HG03342 (cell line): ENCODE data around the gene SLC35E1.

Experiments
- ATAC-seq: cut with Tn5 transposase; IDR thresholded peaks from one replicate; pipeline ENCODE4 v1.9.1; 2021; ENCODE audit warnings: mild to moderate bottlenecking, moderate library complexity; ENCODE audit not compliant: unreplicated experiment

Gene SLC35E1

DNA sequence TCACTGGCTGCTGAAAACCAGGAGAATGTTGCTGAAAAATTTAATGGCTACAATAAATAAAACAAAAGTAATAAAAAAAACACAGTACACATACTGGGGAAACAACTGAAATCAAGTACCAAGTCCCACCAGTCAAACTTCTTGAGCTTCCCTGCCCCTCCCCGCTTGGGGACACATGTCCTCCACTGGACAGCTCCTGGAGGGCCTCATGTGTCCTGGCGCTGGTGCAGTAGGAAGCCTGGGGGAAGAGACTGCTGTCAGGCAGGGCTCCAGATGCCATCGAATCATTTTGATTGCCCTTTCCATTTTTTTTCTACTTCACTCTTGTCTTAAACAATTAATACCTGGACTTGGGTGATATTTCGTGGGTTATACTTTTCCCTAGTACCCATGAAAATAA, 26.6 kb upstream of the SLC35E1 start:
- no peak for ATAC-seq

DNA sequence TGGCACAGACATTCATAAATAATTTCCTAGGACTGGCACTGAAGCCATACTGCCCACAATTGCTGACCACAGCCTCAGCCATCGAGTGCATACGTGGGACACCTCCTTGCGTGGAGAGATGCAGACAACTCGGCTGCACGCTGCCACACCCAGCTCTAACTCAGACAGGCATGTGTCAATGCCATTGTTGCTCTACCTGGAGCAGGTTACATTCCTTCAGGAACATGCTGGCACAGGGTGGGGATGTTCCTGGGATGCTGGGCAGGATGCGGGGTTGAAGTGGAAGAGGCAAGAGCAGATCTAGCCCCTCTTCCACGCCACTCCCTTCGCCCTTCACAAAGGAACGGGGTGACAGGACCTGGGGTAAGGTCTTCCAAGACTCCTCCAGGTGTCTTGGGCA, 24.2 kb upstream of the SLC35E1 start:
- ATAC-seq, result no peak

DNA sequence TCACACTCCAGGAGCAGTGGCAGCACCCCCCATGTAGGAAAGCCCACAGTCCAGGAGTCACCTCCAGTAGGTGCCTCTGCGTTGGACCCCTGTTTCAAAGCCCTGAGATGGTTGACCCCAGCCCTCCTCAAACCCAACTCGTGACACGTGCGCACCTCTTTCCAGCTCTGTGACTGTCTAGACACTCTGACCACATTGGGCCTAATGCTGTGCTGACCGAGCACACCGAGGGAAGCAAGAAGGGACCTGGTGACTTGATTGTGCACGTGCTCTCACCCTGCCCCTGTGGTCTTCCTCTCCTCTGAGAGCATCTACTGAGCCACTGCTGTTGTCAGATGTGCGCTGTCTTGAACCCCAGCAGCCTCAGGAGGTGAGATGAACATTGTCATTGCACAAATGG, 22.9 kb upstream of the SLC35E1 start:
- ATAC-seq, result no peak

DNA sequence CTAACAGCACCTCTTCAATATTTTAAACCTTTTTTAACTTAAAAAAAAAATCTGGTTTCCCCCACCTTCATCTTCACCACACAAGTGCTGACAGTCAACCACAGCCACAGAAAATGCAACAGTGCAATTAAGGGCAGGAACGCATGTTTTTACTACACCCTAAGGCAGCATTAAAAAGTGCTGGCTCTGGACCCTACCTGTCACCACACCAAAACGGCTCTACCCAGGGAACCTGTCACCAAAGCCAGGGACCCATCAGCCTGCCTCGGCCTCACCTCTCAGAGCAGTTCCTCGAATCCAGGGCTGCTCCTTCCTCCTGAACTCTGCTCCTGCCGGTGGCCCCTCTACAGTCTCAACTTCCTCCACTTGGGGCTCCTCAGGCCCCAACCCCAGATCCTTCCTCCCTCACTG, 22.5 kb upstream of the SLC35E1 start:
- ATAC-seq, result no peak

DNA sequence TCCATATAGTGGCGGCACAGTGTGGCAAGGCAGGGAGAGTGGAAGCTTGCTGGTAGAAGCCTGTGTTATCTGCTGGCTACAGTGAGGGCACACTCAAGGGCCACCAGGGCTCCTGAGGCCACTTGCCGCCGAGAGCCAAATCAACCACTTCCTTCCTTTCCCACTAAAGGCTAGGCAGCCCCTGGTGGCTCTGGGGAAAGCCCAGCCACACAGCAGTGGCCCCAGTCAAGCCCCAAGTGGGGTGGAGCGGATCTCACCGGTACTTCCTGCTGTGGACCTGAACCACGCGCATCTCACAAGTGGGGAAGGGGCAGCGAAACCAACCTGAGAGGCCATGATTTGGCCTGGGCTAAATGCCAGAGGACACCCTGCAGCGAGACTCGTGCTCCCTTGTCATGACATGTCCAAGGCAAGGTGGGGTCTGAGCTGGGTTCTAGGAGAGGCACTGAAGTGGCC, 21.9 kb upstream of the SLC35E1 start:
- ATAC-seq, result no peak

DNA sequence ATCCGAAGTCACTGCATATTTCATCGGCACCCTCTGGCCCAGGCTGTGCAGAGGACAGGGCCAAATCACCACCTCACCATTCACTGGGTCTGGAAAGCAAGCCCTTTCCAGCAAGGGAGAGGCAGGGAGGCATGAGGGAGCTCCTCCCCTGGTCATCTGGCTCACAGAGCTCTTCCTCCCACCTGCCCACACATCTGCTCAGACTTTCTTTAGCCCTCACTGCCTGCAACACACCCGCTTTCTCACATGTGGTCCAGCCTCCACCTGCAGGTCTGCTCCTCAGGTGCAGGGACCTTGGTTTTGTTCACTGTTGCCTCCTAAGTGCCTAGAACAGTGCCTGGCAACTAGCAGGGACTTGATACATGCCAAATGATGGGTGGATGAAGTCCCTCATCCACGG, 21.0 kb upstream of the SLC35E1 start:
- ATAC-seq, result no peak

DNA sequence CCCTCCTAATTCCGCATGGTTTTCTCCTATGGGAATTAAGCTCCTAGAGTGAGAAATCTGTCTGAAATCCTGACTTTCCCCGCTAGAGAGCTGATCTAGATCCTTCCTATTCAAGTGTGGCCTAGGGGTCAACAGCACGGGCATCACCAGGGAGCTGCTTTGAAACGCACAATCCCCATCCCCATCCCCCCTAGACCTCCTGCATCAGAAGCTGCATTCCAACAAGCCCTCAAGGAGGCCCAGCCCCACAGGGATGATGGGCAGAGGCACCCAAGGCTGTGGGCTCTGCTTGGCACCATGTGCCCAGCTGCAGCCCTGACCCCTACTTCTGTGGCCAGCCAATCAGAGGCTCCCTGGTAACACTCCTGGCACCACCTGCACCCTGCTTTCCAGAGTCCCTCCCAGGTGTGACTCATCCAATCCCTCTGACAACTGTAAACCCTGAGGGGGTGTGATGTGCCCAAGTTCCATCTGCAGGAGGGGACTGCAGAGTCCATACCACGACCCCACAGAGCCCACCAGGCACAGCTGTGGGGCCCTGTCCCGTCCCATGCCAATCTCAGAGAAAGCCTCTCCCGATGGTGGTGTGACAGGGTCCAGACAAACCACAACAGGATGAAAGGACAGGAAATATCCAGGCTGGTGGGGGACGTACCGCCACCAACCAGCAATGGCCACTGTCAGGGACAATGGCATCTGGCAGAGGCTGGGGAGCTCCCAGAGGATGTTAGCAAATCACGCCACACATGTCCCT, 19.8 kb upstream of the SLC35E1 start:
- no peak for ATAC-seq

DNA sequence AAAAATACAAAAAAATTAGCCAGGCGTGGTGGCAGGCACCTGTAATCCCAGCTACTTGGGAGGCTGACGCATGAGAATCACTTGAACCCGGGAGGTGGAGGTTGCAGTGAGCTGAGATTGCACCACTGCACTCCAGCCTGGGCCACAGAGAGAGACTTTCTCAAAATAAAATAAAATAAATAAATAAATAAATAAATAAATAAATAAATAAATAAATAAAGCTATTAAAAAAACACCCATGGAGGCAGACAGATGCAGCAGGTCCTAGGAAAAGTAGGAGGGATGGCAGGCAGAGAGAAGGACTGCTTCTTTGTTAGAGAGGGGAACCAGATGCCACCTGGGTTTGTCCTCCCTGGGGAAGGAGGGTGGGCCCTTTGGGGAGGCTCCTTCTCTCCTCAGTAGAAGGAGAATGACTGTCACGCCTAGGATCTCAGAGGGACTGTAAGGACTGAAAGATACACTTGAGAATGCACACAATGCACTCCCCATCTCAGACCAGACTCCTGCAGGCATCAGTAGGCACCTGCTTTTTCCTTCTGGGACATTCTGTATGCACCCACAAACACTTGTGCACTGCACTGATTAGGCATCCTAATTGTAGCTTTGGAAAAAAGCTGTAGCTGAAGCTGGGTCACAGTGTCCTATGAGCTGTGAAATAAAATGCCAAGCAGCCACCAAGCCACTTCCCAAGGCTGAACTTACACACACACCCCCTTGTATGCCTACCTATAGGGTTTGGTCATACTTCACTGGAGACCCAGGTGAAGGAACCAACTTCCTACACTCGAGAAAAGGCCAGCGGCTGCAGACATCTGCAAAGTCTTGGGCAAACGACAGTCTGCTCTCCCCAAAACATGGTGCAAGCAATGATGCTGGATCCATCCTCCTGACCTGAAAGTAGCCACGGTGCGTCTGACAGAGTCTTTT, 18.9 kb upstream of the SLC35E1 start:
- ATAC-seq, result no peak

DNA sequence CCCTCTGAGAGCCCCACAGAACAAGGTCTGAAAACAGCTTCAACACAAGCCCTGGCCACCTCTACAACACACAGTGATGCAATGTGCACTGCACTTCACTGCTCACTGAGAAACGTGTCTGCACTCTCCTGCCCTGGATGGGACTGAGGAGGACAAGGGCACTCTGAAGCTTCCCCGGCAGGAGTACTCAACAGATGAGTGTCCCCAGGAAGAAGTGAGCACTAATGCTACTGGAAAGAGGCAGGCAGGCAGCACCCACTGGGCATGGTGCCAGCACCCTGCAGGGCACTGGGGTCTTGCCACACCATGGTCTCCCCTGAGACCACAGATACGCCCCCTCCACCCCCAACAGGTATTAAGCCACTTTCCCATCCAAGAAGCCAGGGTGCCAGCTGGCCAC, 17.7 kb upstream of the SLC35E1 start:
- ATAC-seq, result no peak

DNA sequence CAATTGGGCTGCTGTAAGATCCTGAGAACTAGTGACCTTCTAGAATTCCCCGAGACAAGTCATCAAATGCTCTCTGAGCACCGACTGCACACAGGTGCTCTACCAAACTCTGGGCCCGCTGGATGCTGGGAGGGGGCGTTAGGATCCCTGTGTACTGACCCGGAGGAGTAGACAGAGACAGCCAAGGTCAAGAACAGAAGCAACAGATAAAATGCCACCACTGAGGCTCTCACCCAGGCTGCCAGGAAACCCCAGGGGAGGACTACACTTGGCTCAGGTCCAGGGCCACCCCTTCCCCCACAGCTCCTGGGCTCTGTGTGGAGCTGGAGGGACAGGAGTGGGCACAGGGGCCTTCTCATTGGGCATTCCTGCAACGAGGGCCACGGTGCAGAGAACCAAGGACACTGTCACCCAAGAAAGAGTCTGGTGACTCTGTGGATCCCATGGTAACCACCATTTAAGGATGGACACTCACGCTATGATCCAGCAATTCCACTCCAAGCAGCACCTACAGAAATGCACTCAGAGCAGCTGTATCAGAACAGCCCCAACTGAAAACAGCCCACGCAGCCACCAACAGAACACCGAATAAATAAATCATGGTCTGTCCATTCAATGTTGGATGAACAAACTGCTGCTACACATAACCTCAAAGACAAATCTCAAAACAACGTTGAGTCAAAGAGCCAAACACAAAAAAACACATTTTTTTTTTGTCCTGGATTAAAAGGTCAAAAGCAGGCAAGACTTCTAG, 16.8 kb upstream of the SLC35E1 start:
- ATAC-seq, result no peak

DNA sequence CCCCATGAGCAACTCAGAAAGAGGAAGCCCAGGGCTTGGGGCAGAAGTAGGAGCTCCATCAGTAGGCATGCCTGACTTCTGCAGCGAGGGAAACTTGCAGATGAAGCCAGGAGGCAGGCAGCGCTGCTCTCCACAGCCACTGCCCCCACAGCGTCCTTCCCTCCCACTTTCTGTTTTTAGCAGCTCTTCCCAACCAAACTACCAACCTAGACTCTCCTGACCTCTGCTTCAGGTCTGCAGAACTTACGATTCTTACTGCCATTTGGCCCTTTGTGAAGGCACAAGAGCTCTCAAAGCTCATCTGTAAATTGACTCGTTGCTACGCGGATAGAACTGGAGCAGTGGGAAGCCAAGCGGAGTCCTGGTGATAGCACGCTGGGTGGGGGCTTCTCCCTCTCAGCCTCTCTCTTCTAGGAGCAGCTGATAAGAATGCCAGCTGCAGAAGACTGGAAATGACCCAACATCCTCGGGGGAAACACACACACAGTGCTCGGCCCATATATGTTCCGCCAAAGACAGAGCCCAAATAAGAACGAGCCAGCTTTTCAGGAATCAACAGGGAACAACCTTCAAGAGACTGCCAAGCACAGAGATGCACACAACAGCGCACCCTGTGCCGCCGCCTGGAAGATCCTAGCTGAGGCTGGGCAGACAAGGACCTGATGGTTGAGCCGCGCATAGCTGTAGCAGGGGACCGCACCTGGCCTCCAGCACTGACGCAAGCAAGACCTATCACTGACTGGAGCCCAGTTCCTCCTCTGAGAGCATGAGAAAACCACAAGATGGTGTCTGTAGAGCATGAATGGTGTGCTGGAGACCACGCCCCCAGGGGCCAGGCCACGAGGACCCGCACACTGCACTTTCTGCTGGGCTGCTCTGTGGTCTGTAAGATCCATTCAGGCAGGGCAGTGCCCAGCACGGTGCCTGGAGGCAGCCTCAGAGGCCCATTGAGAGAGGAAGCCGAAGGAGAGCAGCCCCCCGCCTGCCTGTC, 15.9 kb upstream of the SLC35E1 start:
- ATAC-seq, result peak; percentile 35

DNA sequence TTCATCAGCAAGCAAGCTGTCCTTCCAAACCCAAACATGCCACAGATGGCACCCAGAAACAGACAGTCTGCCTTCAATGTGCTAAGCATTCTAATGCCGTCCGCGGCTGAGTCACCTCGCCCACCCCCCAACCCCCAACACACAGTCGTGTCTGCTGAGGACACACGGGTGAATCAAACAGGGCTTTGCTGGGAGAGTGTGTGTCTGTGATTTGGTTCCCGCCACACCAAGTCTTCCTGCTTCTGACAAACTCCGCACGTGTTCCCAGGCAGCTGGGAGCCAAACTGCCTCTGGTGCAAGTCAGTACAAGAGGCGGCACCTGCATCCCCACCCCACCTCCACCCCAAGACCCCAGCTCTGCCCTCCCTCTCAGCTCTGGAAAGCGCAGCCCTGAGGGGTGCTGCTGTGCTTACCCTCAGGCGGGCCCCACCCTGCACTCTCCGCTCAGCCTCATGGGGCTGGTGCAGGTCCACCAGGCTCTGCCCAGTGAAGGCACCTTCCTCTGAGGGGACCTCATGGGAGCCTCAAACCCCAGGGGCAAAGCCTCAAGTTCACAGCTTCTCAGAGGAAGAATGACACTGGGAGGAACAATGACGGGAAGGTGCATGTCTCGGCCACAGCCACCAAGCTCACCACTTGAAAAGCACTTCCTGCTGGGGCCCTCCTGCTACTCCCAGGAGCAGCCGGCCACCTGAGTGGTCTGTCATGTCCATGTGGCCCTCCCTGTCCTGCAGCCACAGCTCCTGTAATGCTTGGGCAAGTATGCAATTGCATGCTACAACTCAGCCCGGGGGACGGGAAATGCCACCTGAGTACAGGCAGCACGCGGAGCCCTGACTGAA, 15.0 kb upstream of the SLC35E1 start:
- no peak for ATAC-seq

DNA sequence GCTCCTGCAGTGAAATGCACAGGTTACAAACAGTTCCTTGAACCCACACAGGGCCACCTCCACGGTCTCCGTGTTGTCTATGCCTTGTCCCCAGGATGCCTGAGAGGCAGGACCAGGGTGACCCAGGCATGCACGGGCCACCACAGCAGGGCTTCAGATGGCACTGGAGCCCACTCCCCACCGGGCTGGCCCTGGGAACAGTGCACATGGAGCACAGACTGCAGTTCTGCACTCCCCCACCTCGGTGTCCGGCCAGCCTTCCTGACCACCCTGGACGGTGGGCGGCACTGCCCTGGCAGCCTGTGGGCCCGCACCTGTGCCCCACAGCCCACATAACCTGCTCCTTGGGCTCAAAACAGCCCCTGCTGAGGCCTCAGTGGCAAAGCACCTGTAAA, 14.3 kb upstream of the SLC35E1 start:
- ATAC-seq, result no peak

DNA sequence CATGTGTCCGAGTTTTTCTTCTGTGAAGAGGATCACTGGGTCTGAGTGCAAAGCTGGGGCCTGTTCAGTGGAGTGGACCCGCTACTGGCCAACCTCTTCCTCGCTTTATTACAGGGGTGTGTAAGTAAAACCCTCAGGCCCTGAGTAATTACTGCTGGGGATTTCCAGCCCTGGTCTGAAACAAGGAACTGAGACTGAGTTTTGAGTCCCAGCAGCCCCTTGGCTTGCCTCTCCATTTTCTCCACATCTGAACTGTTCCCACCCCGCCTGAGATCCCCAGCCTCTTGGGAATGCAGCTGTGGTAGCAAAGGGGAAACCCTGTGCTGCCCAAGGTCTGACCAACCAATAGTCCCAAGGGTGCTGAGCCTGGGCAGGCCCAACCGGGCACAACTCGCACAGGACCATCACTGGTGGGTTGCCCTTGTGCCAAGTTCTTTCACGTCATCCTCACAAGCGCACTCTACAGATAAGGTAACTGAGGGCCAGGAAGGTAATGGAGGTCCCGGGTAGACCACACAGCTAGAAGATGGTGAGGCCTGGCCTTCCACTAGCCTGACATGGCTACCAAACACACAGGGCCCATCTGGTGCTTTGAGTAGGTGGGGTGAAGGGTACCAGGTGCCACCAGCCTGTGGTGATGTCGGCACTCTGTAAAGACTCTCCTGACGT, 13.7 kb upstream of the SLC35E1 start:
- peak; percentile 26 for ATAC-seq

DNA sequence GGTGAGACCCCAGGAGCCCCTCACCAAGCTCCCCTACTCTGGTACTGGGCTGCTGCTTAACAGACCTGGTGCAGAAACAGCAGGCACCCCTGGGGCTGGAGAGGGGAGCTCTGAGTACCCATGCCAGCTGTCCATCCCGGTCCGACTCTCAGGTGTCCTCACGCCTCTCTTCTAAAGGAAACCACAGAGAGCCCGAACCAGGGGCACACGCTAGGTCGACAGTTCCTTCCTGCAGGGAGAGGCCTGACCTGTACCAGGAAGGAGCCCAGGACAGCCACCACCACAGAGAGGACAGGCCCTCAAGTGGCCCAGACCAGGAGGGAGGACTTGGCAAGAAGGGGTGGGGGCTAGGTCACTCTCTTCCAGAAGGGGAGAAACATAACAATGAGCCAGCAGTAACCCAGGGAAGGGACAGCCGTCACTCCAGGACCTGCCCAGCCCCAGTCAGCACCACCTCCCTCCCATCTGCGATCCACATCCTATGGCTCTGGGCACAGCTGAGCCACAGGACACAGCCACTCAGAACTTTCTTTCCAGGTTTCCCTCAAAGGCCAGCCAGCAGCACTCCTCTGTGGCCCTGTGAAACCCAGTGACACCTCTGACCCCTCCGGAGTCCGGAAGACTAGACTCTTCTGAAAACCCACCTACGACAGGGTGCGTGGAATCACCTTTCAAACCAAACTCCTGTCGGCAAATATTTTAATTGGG, 13.0 kb upstream of the SLC35E1 start:
- ATAC-seq, result no peak

DNA sequence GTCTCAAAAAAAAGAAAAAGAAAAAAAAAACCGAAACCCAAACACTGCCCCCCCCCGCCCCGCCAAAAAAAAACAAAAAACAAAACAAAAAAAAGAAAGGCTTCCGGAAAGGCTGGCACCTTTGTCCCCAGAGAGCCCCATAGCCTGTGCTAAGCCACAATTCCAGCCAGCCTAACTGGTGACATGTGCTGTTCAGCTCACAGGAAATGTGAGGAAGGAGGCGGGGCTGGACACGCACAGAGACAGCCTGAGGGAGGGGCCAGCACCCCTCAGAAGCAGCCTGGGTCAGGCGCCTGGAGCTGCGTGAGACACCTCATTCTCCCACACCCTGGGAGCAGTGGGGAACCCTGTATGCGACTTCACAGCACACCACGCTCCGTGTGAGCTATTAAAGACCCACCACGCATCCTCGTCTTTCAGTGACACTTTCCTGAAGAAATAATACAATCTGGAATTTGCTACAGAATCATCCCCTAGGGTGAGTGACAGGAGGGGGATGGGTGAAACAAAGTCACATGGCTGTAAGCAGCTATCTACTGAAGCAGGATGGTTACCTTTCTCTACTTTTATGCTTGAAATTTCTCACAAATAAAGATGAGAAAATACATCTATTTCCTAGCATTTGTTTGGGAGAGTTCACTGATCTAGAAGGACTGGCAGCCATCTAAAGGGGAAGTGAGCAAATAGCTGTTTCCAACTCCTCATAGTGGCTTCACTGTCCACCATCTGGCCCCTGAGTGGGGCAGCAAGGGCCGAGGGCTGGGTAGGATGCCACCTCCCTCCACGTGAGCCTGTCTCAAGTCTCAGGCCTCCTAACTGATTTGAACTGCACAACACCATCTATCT, 12.3 kb upstream of the SLC35E1 start:
- ATAC-seq, result peak; percentile 52
